ENCODE data around the gene RDH13.

GRCh38 chr19:55015126-55015525 lies 47.8 kb downstream of the RDH13 start:
- TF ChIP-seq CTCF (IDR thresholded peaks at IDR 0.05) (no peak), POLR2A (IDR thresholded peaks at IDR 0.05) (no peak)

All from lower leg skin (tissue), 3 donors.